GM23248 (cell line): Measurements from ENCODE around the gene PTPRN2. TPM values are rescaled to one million over a fixed set of nuclear protein-coding genes. Genes with fewer than 3 reads are reported as not detected.

Experiments used
- DNase-seq: peaks from one replicate; pipeline ENCODE4 v3.0.0-alpha.2; 2015
- H2AFZ ChIP-seq: fragments of 200-600 bp; sonication (generic); 2 replicates; pipeline ENCODE4 v1.6.1; 2016; ENCODE audit warnings: antibody characterized with exemption
- H3F3A ChIP-seq: fragments of 200-600 bp; sonication (generic); 2 replicates; pipeline ENCODE4 v1.6.1; 2016; ENCODE audit warnings: mild to moderate bottlenecking, antibody characterized with exemption, mixed run types; ENCODE audit not compliant: insufficient read depth
- H3K27ac ChIP-seq: fragments of 200-600 bp; sonication (generic); 2 replicates; pipeline ENCODE4 v1.5.1; 2016; ENCODE audit warnings: mild to moderate bottlenecking
- H3K27me3 ChIP-seq: fragments of 200-600 bp; sonication (generic); replicated peaks from 2 replicates; pipeline ENCODE4 v1.6.1; 2016; ENCODE audit warnings: mild to moderate bottlenecking; ENCODE audit not compliant: insufficient read depth
- H3K36me3 ChIP-seq: fragments of 200-600 bp; sonication (generic); 2 replicates; pipeline ENCODE4 v1.6.1; 2016; ENCODE audit warnings: low read depth, mild to moderate bottlenecking
- H3K4me1 ChIP-seq: fragments of 200-600 bp; sonication (generic); 2 replicates; pipeline ENCODE4 v1.6.1; 2016; ENCODE audit warnings: mild to moderate bottlenecking; ENCODE audit not compliant: insufficient read depth
- H3K4me2 ChIP-seq: fragments of 200-600 bp; sonication (generic); one replicate; pipeline ENCODE4 v1.6.1; 2016; ENCODE audit warnings: mild to moderate bottlenecking; ENCODE audit not compliant: unreplicated experiment
- H3K4me3 ChIP-seq: fragments of 200-600 bp; sonication (generic); 2 replicates; pipeline ENCODE4 v1.5.1; 2016; ENCODE audit warnings: mild to moderate bottlenecking
- H3K79me2 ChIP-seq: fragments of 200-600 bp; sonication (generic); 2 replicates; pipeline ENCODE4 v1.6.1; 2016; ENCODE audit warnings: mild to moderate bottlenecking; ENCODE audit not compliant: insufficient read depth
- H3K9ac ChIP-seq: fragments of 200-600 bp; sonication (generic); 2 replicates; pipeline ENCODE4 v1.6.1; 2016; ENCODE audit warnings: mild to moderate bottlenecking
- H3K9me2 ChIP-seq: fragments of 200-600 bp; sonication (generic); 2 replicates; pipeline ENCODE4 v1.6.1; 2016; ENCODE audit warnings: mixed run types, mild to moderate bottlenecking, moderate library complexity; ENCODE audit not compliant: insufficient read depth
- H3K9me3 ChIP-seq: fragments of 200-600 bp; sonication (generic); one replicate; pipeline ENCODE4 v1.6.1; 2017; ENCODE audit warnings: low read depth
- H4K20me1 ChIP-seq: fragments of 200-600 bp; sonication (generic); 2 replicates; pipeline ENCODE4 v1.6.0; 2016; ENCODE audit not compliant: insufficient read depth
- EZH2 ChIP-seq: fragments of 200-600 bp; sonication (generic); IDR thresholded peaks from 2 replicates; pipeline ENCODE4 v1.6.1; 2018; ENCODE audit warnings: antibody characterized with exemption, mild to moderate bottlenecking; ENCODE audit not compliant: insufficient read depth, poor library complexity, severe bottlenecking
- EZH2phosphoT487 ChIP-seq: fragments of 200-600 bp; sonication (generic); IDR thresholded peaks from 2 replicates; pipeline ENCODE4 v1.6.1; 2018; ENCODE audit warnings: antibody characterized with exemption, moderate library complexity, mild to moderate bottlenecking, low read depth; ENCODE audit not compliant: insufficient read depth
- WGBS, 2 experiments: methylation state at CpG; one replicate each; pipeline ENCODE4 v1.1.6; 2015 to 2017; ENCODE audit warnings: low lambda C conversion rate in 2 of 2, low coverage in 1 of 2; ENCODE audit errors: missing lambda C conversion rate in 2 of 2; 5-methylcytosine and 5-hydroxymethylcytosine counted together
- in situ Hi-C: fragments of 300-500 bp; cut with MboI; formaldehyde crosslinking; loops from 2 replicates; pipeline ENCODE4 v1.15.0; 2020
- polyA plus RNA-seq: library from polyadenylated mRNA; unstranded; fragments of >200 nt; fragmentation: Nextera tagmentation; extraction: Ambion mirVana; gene quantifications from 2 replicates; pipeline ENCODE4 v1.2.1, GENCODE V29; 2016
- total RNA-seq: library from RNA; depleted of rRNA; stranded (reverse); fragments of >200 nt; shearing (Covaris generic); gene quantifications from 2 replicates; pipeline ENCODE4 v1.2.3, GENCODE V29; 2014

PTPRN2 gene
- total and polyA plus RNA-seq, 2 experiments from 2014 or later, result 0.13 TPM; not detected in 1

DNA sequence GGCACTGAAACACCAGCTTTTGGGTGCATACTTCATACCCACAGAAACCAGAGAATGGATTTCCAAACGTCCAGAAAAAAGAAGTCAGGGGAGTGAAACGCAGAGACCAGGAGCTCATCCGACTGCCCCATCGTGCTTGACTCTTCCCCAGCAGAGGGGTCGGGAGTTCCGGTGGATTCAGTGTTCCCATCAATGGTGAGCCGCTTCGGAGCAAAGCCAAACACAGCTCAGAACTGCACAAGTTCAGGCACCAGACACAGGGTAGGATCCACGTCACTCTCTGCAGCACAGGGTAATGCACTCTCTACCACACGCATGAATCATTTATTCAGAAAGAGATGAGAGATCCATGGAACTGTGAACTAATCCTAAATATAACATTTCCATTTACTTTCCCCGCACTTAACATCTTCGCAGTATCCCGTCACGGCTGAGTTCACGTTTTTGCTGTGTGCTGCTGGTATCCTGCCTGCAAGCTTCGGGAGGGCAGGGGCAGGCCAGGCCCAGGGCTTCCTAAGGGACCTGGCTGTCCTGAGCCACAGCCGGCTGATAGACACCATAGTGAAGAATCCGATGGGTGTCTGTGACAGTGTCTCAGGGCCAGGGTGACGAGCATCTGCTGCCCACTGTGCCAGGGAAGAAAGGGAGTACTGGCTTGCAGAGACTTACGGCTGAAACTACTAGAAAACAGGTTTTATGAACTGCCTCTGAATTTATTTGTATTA is 545.3 kb downstream of the PTPRN2 start:
- in situ Hi-C loops, result no loop called here
- 26 to 30% methylated on average over 20 of the region's 20 CpGs for whole genome bisulfite sequencing, 2 experiments

DNA sequence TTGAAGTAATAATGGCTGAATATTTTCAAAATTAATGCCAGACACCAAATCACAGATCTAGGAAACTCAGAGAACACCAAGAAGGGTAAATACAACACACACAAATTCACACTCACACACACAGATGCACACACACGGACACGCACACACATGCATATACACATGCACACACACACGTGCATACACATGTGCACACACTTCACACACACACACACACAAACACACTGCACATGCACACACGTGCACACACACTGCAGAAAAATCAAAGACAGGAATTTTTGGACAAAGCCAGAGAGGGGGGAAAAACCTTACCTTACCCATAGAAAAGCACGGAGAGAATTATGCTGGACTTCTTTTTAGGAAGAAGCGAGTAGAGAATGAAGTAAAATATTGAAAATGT is 547.4 kb downstream of the PTPRN2 start:
- WGBS, 2 experiments, result 16 to 22% methylated on average over 6 of the region's 6 CpGs
- no peaks in the 10 kb centered on the region for H4K20me1 ChIP-seq
- H3K4me3 ChIP-seq, result no peak overlapping the region
- no peak overlapping the region for H3K27ac ChIP-seq
- H2AFZ ChIP-seq, result no peak overlapping the region
- no peak overlapping the region for H3K9ac ChIP-seq
- no peaks in the 10 kb centered on the region for H3K79me2 ChIP-seq
- no peaks in the 10 kb centered on the region for H3K36me3 ChIP-seq
- H3K4me2 ChIP-seq, result no peak overlapping the region
- DNase-seq, result no peak
- no peaks in the 10 kb centered on the region for H3K27me3 ChIP-seq
- no peaks in the 10 kb centered on the region for H3F3A ChIP-seq
- no peaks in the 10 kb centered on the region for H3K4me1 ChIP-seq
- TF ChIP-seq EZH2phosphoT487, result no peak
- no peak for TF ChIP-seq EZH2
- no peaks in the 10 kb centered on the region for H3K9me3 ChIP-seq
- no peaks in the 10 kb centered on the region for H3K9me2 ChIP-seq
- in situ Hi-C loops, result no loop called here

More for the DNA sequence above, 545.3 kb downstream of the PTPRN2 start:
- no peaks in the 10 kb centered on the region for H3K36me3 ChIP-seq
- no peak overlapping the region for H3K4me2 ChIP-seq
- no peak for DNase-seq
- no peaks in the 10 kb centered on the region for H4K20me1 ChIP-seq
- no peak for TF ChIP-seq EZH2
- no peak for TF ChIP-seq EZH2phosphoT487
- H3K9me2 ChIP-seq, result no peaks in the 10 kb centered on the region
- H3K9me3 ChIP-seq, result no peaks in the 10 kb centered on the region
- no peaks in the 10 kb centered on the region for H3K27me3 ChIP-seq
- H3F3A ChIP-seq, result no peaks in the 10 kb centered on the region
- no peaks in the 10 kb centered on the region for H3K4me1 ChIP-seq
- H3K79me2 ChIP-seq, result no peaks in the 10 kb centered on the region
- no peak overlapping the region for H3K27ac ChIP-seq
- no peak overlapping the region for H3K4me3 ChIP-seq
- no peak overlapping the region for H2AFZ ChIP-seq
- H3K9ac ChIP-seq, result no peak overlapping the region

GRCh38 chr7:158039270-158039669 is 548.4 kb downstream of the PTPRN2 start:
- Histone ChIP-seq H3K9me3 (no peaks in the 10 kb centered on the region), H3K9ac (no peak overlapping the region), H4K20me1 (no peaks in the 10 kb centered on the region), H2AFZ (no peak overlapping the region), H3K4me1 (no peaks in the 10 kb centered on the region), H3K27ac (no peak overlapping the region), H3K27me3 (no peaks in the 10 kb centered on the region), H3K9me2 (no peaks in the 10 kb centered on the region), H3F3A (no peaks in the 10 kb centered on the region), H3K4me2 (no peak overlapping the region), H3K4me3 (no peak overlapping the region), H3K36me3 (no peaks in the 10 kb centered on the region), H3K79me2 (no peaks in the 10 kb centered on the region)
- in situ Hi-C loops, result no loop called here
- TF ChIP-seq EZH2 (no peak), EZH2phosphoT487 (no peak)
- no peak for DNase-seq

- Histone ChIP-seq H3K4me2 (no peak overlapping the region), H3K79me2 (no peaks in the 10 kb centered on the region), H3K27ac (no peak overlapping the region), H2AFZ (no peak overlapping the region), H3K27me3 (no peaks in the 10 kb centered on the region), H3K9me2 (no peaks in the 10 kb centered on the region), H4K20me1 (no peaks in the 10 kb centered on the region), H3K36me3 (no peaks in the 10 kb centered on the region), H3K9ac (no peak overlapping the region), H3F3A (no peaks in the 10 kb centered on the region), H3K9me3 (no peaks in the 10 kb centered on the region), H3K4me3 (no peak overlapping the region), H3K4me1 (no peaks in the 10 kb centered on the region)
- in situ Hi-C loops, result no loop called here
- no peak for DNase-seq
- no peak for TF ChIP-seq EZH2
- 41 to 47% methylated on average over 7 of the region's 7 CpGs for WGBS, 2 experiments
Measured at GRCh38 chr7:158037211-158037610, 550.4 kb downstream of the PTPRN2 start.

- Histone ChIP-seq H3K9ac (no peak overlapping the region), H3K9me2 (no peaks in the 10 kb centered on the region), H3K4me3 (no peak overlapping the region), H3K9me3 (no peaks in the 10 kb centered on the region), H4K20me1 (no peaks in the 10 kb centered on the region), H3K36me3 (no peaks in the 10 kb centered on the region), H3K4me2 (no peak overlapping the region), H3K79me2 (no peaks in the 10 kb centered on the region), H3K4me1 (no peaks in the 10 kb centered on the region), H3K27ac (no peak overlapping the region), H2AFZ (no peak overlapping the region), H3F3A (no peaks in the 10 kb centered on the region), H3K27me3 (no peaks in the 10 kb centered on the region)
- DNase-seq, result no peak
- in situ Hi-C loops, result no loop called here
- TF ChIP-seq EZH2phosphoT487 (no peak), EZH2 (no peak)
- WGBS, 2 experiments, result 26 to 29% methylated on average over 4 of the region's 4 CpGs
Measured at GRCh38 chr7:158035343-158035742, 552.3 kb downstream of the PTPRN2 start.
